GM18873 (cell line): ENCODE results near the gene SLC40A1.

ENCODE experiments used
- ATAC-seq: cut with Tn5 transposase; IDR thresholded peaks from one replicate; pipeline ENCODE4 v1.9.1; 2021; ENCODE audit warnings: mild to moderate bottlenecking, moderate library complexity, moderate number of reproducible peaks; ENCODE audit not compliant: unreplicated experiment, low FRiP score

SLC40A1 gene

DNA sequence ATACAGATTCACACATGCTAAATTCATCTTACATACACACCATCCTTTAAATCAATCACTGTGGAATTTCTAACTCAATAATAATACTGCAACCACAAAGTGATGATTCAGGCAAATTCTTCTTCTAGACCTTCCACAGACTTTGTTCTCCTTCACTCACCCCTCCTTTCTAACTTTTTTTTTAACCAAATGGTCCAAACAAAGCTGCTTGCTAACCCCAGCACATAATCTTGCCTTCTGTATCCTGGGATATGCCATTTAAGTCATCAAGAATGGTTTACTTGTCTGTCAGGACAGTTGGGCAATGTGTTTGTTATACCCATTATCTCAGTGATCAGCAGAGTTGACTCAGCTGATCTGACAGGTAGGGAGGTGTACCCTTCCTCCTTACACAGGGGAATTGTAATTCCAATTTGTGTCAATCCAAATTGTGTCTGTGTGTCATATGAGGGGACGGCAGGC is 10.0 kb downstream of the SLC40A1 start:
- no peak for ATAC-seq

DNA sequence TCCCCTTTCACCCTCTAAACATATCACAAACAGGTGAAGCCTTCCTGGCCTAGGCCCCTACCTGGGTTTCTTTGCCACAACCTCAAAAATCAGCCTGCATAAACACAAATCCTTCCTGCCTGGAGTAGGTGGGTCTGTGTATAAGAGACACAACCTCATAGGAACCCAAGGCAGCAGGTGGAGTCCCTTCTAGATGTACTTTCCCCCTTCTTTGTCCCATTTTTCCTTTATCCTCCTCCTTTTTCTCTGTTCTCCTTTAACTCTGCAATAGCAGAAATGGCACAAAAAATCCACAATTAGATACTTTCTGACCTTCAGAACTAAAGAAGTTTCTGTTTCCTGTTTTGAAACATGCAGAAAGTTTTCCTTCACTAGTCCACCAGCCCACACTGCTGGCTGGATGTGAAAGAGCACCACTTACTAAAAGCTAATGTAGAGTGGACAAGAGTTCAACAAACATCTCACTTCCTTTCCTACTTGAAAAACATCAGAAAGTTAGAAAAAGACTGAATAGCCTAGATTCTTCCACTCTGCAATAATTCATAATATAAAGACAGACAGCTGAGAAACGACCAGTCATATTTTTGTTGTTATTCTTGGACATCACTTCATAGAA is 11.2 kb downstream of the SLC40A1 start:
- ATAC-seq = no peak

DNA sequence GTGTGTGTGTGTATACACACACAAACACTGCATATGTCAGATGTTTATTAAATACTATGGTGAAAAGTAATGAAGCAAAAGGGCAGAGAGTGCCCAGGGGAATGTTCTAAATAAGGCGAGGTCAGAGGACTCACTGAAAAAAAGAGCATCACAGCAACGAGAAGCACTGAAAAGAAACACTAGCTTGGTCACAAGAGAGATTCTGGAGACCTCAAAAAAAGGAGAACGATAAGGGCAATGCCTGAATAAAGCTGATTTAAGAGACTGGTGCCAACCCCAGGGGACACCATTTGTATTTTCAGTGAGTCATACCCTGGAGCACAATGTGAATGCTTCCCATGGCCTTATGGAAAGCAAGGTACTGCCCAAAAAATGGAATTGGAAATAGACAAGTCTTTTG is 14.5 kb downstream of the SLC40A1 start:
- no peak for ATAC-seq

DNA sequence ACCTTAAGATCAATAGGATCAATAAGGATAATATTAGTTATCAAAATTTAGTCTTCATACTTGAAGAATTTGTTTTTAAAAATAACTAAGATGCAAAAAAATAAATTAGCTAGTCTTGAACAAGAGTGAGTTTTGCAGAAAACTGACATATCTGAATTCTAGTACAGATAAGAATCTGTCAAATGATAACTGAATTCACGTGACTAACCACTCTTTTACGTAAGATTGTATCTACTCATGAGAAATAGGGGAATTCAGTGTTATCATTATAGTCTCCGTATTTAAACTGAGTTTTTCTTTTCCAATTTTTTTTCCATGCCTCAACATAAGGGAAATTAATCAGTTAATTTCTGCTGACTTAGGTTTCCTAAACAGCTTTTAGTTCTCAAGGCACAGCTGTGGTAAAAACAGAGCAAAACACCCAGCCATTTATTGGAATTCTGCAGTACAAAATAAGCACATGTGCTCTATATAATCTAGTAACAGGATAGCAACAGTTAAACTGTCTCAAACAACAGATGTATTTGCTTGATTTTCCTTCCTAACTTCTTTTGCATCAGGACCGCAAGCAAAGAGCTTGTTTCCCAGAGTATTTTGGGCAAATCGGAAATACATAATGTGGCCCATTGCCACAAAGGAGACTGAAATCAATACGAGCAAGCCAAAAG is 19.1 kb downstream of the SLC40A1 start:
- ATAC-seq = no peak

DNA sequence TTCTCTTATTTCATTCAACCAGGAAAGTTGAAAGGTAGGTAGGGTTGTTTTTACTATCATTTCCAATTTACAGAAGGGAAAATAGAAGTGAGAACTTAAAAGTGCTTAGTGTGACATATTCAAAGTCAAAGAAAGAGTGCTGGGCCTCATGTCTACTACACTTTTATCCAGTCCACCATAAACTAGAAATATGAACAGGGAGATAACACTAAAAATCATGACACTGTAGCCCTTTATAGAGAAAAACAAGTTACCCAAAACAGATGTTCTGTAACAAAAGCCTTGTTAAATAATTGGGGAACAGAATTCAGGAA is 20.4 kb downstream of the SLC40A1 start:
- ATAC-seq = no peak

DNA sequence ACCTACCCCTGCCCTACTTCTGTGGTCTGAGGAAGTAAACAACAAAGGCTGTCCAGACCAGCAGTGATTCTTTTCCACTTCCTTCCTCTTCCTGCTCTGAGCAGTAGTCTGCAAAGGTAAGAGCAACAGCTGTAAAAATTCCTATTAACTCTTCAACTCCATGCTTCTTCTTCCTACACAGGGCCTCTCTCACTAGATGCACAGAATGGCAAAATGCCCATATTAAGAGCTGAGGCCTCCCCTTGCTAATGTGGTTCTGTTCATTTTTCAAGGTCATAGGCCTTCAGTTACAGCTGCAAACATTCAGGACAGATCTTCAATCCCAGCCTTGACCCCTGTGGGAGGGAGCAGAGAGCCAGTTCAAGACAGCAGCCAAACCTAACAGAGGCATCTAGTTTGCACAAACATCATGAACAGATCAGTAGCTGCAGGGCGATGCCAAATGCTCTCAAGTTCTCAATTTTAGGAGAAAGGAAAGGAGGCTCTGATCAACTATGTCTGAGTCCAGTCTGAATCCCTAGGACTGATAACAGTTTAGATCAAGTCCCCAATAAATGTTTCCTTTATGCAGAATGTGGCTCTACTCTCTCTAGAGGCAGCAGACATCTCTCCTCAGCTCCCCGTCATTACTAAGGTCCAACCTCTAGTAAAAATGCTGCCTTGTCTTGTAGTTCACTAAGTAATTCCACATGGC is 20.9 kb downstream of the SLC40A1 start:
- no peak for ATAC-seq

DNA sequence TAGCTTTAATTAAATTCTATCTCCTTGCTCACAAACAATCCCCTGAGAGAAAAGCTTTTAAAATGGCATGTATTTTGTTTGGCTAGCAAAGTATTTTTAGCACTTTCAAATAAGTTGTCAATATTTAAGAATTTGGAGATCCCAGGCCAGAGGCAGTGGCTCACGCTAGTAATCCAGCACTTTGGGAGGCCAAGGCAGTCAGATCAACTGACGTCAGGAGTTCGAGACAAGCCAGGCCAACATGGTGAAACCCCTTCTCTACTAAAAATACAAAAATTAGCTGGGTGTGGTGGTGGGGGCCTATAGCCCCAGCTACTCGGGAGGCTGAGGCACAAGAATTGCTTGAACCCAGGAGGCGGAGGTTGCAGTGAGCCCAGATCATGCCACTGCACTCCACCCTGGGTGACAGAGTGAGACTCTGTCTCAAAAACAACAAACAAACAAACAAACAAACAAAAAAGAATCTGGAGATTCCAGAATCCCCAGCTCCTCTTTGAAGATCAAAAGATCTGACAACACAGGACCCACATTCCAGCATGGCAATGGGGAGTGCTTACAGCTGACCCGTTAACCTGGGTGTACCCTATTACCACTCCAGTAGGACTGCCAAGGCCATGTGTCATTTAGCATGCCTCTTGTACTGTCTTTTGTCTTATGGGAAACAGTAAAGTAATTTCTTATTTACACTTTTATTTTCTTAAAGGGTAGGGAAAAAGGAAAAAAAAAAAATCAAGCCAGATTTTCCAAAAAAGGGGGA is 21.9 kb downstream of the SLC40A1 start:
- ATAC-seq = no peak

DNA sequence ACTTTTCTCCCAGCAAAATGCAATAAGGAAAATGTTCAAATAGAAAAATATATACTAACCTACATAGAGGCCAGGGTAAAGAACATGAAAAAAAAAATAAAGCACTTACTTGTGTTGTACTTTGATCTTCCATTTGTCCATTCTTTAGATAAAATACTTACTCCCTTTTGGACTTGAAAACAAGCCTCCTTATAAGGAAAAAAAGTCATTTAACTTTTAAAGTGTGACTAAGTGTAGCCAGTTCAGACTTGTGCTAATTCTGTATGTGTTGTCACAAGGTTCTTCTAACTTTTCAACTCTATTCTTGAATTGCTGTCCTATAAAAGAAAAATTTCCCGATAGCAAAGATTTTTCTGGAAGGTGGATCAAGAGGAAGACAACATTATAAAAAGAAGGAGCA is 23.2 kb downstream of the SLC40A1 start:
- no peak for ATAC-seq

DNA sequence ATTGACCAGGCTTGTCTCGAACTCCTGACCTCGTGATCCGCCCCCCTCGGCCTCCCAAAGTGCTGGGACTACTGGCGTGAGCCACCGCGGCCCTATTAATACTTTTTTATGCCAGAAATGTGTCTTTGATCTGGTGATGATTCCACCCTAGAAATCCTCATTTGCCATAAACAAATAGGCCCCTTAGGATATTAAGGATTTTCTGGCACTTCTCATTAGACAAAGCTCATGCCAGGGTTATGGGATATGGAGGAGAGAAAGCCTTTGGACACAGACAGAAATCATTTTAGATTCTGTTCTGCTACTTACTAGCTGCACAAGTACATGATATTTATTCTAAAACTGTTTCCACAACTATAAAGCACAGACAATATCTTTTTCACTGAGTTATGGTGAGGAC is 24.1 kb downstream of the SLC40A1 start:
- no peak for ATAC-seq

DNA sequence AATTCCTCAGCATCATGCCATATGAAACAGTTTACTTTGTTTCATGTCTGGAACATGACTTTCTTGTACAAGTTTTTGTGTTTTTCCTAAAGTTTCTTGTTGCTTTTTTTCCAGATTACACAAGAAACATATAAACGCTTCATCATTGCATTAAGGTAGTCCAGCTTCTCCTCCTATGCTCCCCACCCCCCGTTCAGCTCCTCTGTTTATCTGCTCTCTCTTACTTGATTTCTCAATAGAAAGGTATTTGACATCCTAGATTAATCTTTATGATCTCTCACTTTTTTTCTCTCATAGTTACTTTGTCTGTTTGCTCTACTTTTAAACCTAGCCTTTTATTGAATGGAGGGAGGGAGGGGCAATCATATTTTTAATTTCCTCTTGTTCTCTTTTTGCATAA is 25.4 kb downstream of the SLC40A1 start:
- no peak for ATAC-seq

DNA sequence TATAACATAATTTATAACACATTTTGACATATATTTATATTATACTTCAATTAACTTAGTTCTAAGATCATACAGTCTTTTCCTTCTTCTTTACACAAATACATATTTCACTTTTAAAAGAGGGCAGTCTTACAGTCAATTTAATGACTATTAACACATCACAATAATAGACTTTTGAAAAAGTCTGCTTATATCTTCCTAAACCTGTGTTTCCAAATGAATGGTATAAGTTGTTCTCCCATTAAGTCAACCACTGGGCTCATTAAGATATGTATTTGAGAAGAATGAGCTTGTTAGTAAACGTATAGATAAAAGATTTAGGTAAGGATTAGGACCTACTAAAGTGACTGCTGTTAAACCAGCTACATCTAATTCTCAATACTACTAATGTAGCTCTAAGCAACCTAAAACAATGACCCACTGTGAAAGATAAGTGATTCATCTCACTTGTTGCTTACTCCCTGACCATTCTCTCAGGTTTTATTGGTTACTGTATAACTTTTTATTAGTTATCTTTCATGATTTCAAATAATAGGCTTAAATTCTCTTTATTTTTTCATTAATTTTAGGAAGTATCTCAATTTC is 27.0 kb downstream of the SLC40A1 start:
- no peak for ATAC-seq

DNA sequence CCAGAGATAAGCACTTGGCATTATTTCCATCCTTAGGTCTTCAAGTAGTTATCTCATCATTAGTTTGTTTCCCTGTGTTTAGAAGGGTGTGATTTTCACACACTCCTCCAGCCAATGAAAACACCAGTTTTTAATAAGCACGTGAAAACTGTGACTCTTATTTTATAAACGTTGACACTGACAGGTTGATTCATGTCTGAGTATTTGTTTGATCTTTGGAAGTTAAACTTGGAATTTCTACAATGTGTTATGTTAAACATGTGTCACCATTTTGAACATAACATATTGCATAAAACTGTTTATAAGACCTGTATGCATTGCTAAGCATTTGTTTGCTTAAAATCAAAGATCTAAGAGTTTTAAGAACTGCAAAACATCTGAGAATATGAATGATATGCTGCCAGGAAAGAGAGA is 27.6 kb downstream of the SLC40A1 start:
- no peak for ATAC-seq

DNA sequence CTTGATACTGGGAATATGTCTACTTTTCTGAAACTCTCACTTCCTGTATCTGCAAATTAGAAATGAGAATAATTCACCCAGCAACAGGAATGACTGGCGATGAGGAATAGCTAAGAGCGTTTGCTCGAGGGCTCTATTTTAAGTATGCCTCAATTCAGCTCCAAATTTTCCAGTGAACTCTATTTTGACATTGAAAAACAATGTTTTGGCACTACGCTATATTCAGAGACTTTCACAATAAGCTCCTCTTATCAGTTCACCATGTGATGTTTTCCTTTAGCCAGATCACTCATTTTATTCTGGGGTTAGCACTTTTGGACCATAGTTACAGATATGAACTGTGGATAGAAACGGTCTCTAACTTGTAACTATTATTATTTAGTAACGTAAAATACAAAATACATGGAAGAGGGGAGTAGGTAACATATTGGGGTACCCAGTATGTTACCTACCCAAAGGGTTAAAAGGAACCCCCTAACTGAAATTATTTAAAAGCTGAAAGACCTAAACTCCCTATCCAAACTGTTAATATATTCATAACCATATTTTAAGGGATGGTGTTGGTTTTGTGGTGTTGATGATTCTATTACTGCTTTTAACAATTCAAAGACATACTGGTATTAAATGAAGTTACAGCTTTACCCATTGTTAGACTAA is 28.1 kb downstream of the SLC40A1 start:
- no peak for ATAC-seq

DNA sequence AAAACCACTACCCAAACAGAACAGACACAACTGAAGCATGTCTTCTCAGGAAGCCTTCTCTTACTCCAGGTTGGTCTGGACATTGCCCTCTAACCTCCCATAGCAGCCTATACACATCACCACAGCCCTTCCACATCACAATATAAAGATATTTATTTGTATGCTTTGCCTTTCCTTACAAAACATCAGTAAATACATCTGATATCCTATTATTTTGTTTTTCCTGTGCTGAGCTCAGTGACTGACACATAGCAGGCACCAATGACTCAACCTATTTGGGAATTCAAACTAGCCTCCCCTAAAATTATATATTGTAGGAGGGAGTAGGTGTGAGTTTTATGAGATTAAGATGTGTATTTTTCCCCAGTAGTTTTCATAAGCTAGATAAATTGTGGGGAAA is 28.8 kb downstream of the SLC40A1 start:
- ATAC-seq = no peak

DNA sequence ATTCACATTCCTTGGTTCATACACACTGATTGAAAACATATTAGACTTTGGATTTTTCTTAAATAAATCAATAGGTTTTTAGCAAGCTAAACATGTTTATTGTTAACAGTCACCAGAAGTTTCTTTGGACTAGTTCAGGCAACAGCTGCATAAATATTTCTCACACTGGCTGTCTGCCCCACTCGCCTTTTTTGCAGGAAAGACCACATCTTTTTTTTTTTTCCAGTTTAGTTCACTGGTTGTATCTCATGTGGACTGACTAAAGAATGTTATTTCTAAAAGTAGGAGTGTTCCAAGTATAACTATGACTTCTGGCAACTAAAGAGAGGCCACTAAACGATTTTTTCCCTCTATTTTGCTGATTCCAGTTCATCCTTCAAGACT is 31.1 kb downstream of the SLC40A1 start:
- no peak for ATAC-seq

DNA sequence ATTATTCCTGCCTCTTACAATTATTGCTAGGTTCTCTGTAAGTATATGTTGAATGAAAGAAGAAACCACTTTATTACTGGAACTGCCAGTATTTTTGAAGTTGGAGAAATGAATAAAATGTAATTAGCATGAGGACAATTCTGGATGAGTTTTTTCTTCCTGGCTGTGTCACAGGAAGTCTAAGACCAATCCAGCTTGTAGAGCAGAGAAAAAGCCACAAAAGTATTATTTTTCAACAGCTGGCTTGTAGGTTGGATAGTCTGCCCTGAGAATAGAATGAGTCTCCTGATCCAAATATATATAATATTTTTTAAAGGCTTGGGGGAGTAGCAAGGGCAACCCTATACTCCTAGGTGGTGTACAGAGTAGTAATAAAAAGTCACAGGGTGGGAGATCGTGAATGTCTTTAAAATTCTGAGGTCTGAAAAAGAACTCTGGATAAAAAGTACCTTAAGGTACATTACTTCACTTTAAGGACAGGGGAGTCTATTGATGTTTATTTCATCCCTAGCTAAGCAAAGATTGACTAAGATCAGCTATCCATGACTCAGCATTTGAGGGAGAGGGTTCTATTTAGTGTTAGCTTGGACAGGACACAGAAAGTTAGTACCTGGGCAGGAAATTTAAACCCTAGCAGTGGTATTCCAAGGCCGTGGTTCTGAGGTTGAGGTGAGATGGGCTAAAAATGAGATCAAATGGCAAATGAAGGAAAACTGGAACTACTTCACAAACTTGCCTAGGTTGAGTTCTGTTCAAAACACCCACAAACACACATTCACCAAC is 31.7 kb downstream of the SLC40A1 start:
- ATAC-seq = no peak

DNA sequence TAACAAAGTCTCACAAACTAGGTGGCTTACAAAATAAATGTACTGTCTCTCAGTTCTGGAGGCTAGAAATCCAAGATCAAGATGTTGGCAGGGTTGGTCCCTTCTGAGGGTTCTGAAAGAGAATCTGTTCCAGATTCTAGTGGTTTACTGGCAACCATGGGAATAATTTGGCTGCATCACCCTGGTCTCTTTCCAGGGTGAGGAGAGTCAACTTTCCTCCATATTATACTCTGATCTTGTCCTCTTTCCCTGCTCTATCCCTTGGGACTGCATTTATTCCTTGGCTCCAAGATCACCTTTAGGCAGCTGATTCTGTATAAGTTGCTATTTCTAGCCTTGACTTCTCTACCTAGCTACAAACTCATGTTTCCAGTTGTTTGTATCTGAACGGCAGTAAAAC is 35.2 kb downstream of the SLC40A1 start:
- ATAC-seq = no peak

DNA sequence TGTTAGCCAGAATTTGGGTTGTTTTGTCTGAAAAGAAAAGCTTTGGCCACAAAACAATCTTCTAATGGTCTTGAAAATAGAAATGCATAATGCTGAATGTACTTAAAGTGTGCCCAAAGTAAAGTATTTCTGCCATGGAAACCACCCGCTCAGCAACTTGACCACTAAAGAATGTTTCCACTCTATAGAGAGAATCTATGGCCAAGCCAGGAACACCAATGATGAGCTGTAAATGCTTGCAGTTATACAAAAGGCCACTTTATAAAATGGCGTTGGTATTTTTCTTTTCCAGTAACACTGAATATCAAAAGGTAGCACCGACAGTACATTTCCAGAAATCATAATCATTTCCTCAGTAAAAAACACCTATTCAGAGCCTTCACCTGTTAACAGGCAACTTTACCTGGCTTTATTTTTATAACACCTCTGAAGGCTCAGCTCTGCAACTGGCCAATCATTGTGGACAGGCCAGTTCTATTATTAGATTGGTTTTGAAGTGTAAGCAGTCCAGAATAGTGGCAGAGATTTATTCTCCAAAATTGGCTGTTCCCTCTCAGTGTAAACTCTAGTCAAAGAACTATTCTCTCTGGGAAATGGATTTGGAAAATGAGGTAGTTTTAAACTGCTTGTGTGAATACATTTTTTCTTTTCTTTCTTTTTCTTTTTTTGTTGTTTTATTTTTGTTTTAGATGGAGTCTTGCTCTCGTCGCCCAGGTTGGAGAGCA is 36.1 kb downstream of the SLC40A1 start:
- ATAC-seq = no peak

DNA sequence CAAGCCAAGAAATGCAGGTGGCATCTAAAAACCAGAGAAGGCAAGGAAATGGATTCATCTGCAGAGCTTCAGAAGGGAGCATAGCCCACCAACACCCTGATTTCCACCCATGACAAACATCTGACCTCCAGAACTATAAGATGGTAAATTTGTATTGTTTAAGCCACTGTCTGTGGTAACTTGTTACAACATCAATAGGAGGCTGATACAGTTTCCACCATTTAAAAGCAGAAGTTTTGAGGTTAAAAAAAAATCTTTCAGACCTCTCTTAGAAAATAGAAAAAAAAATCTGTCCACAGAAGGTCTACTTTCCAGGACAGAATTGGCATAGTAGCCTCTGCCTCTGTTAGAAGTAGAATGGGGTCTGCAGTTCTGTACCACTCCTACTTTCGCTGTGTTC is 37.2 kb downstream of the SLC40A1 start:
- ATAC-seq = no peak
